K562 (cell line): ENCODE results near the gene XPC.

ENCODE experiments used
- FIP1L1 ChIP-seq: fragments of 200-400 bp; formaldehyde crosslinking; IDR thresholded peaks from 2 replicates; pipeline ENCODE4 v1.6.1; 2018; ENCODE audit warnings: mild to moderate bottlenecking, low read depth, low read length; ENCODE audit not compliant: poor library complexity, severe bottlenecking
- HNRNPL ChIP-seq: fragments of 200-400 bp; formaldehyde crosslinking; IDR thresholded peaks from 2 replicates; pipeline ENCODE4 v1.6.1; 2017; ENCODE audit warnings: low read depth, mild to moderate bottlenecking, low read length
- MAX ChIP-seq: sonication (generic); formaldehyde crosslinking; IDR thresholded peaks from 2 replicates; pipeline ENCODE4 v1.9.0; 2022; ENCODE audit warnings: mild to moderate bottlenecking, missing genetic modification reagents
- PBX2 ChIP-seq, 2 experiments: IDR thresholded peaks in 1 of 2; conservative IDR thresholded peaks in 1 of 2; 2 replicates each; pipeline ENCODE4 v1.6.1; 2016; ENCODE audit warnings: low read depth in 2 of 2, mild to moderate bottlenecking in 1 of 2, missing compliant biosample characterization in 1 of 2, missing genetic modification characterization in 1 of 2, moderate library complexity in 1 of 2
- POLR2A ChIP-seq: fragments of 450-650 bp; conservative IDR thresholded peaks from 2 replicates; pipeline ENCODE4 v1.6.1; 2016
- PYGO2 ChIP-seq: fragments of 450-650 bp; IDR thresholded peaks from 2 replicates; pipeline ENCODE4 v1.6.1; 2016; ENCODE audit warnings: mild to moderate bottlenecking, missing genetic modification characterization, moderate library complexity, missing compliant biosample characterization
- SP1 ChIP-seq: sonication (generic); formaldehyde crosslinking; IDR thresholded peaks from 2 replicates; pipeline ENCODE4 v1.8.1; 2022; ENCODE audit warnings: mild to moderate bottlenecking, missing genetic modification reagents
- TCF7 ChIP-seq: sonication (generic); IDR thresholded peaks from 2 replicates; pipeline ENCODE4 v1.6.1; 2016; ENCODE audit warnings: antibody characterized with exemption, borderline replicate concordance
- TCF7L2 ChIP-seq: fragments of 150-350 bp; IDR thresholded peaks from 2 replicates; pipeline ENCODE4 v1.6.1; 2016; ENCODE audit warnings: low read depth, mild to moderate bottlenecking, low read length, moderate library complexity
- XRCC5 ChIP-seq: fragments of 200-400 bp; formaldehyde crosslinking; IDR thresholded peaks from 2 replicates; pipeline ENCODE4 v1.6.1; 2017; ENCODE audit warnings: low read depth, mild to moderate bottlenecking, low read length

GRCh38 chr3:14204515-14205284 is 26.3 kb upstream of the XPC start:
- TF ChIP-seq FIP1L1 (no peak), MAX (no peak), TCF7 (no peak), HNRNPL (no peak), PBX2 (CRISPR knock-in tag; IDR thresholded peaks at IDR 0.05; ENCODE audit: low read depth) (no peak), PBX2 (tag; conservative IDR thresholded peaks at IDR 0.05; ENCODE audit: low read depth) (no peak), POLR2A (no peak), PYGO2 (tag) (no peak), XRCC5 (no peak), TCF7L2 (no peak), SP1 (no peak; the same call in none of the 2 replicates)
